ENCODE results near the gene CARD19. TPM values are rescaled to one million over a fixed set of nuclear protein-coding genes. Genes with fewer than 3 reads are reported as not detected.

The CARD19 gene
- total RNA-seq, 1 donor from 2014 or later, result 38.0 TPM

DNA sequence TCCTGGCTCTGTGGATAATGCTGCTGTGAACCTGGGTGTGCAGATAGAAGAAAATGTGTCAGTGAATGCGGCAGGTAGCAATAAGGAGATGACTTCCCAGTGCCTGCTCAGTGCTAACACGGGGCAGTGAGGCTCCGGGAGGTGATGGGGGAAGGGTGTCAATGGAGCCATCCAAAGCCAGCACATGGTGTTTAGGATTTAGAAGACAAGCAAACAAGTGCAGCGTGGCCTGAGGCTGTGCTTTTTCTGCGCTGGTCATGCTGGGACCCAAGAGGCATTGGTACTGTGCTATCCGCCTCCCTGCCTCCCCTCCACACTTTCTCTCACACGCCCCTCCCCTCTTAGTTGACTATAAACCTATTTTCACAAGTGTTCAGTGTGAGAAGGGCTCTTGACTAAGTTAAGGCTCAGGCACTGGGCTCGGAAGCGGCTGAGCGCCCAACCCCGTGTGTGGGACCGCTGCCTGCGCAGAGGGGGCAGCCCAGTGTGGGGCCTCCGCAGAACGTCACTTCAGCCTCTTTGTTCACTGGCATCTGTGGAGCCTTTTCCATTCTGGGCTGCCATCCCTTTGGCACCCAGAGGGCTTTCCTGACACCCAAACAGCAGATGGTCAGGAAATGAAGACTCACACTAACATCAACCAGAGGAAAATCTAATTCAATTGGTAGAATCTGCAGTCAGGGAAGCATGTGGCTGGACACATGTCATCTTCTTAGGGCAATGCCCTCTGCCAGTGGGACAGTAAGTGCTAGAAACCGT, 59.9 kb downstream of the CARD19 start:
- no peak for DNase-seq (ENCODE audit: low read depth)

DNA sequence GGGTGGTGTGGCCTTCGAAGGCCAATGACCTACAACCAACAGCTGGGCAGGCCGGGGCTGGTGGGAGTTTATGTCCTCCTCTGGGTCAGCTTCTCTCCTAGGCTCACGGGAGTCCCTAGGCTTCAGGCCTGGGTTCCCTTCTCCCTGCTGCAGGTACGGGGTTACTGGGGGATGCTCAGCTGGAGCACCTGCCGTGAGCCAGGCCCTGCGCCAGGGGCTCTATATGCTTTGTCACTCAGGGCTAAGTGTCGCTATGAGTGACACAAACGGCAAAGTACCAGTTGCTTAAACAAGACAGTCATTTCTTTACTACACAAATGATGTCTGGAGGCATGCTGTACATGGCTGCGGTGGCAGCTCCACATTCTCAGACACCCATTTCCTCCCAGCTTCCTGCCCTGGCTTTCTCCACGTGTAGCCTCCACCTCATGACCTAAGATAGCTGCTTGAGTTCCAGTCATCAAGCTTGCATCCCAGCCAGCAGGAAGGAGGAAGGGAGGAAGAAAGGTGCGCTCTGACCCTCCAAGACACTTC, 60.5 kb downstream of the CARD19 start:
- DNase-seq (ENCODE audit: low read depth), result no peak

DNA sequence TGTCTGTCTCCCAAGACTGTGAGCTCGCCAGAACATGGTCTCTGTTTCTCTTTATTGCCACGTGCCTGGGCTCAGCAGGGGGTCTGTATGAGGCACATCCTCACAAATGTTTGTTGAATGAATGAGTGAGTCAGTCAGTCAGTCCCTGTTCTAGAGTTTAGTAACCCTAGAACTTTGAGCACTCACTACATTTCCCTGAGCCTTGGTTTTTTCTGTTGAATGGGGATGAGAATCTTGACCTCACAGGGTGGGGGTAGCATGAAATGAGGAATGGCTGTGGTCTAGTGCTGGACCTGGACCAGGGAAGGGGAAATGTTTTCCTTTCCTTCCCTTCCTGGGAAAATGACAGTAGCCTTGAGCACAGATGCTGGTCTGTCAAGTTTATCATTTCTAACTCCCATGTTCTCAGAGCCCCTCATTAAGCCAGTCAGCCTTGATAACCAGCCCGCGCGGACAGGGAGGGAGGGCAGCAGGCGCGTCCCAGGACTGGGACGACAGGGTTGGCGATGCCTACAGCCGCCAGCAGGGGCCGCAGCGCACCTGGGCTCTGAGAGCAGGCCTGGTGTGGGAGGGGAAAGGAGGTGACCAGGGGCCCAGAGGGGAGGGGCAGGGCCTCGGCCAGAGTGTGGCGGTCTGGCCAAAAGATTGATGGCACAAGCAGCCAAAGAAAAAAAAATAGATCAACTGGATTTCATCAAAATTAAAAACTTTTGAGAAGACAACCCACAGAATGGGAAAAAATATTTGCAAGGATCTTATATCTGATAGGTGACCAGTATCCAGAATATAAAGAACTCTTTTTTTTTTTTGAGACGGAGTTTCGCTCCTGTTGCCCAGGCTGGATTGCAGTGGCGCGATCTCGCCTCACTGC, 63.8 kb downstream of the CARD19 start:
- peak; percentile 51 for DNase-seq (ENCODE audit: low read depth)

DNA sequence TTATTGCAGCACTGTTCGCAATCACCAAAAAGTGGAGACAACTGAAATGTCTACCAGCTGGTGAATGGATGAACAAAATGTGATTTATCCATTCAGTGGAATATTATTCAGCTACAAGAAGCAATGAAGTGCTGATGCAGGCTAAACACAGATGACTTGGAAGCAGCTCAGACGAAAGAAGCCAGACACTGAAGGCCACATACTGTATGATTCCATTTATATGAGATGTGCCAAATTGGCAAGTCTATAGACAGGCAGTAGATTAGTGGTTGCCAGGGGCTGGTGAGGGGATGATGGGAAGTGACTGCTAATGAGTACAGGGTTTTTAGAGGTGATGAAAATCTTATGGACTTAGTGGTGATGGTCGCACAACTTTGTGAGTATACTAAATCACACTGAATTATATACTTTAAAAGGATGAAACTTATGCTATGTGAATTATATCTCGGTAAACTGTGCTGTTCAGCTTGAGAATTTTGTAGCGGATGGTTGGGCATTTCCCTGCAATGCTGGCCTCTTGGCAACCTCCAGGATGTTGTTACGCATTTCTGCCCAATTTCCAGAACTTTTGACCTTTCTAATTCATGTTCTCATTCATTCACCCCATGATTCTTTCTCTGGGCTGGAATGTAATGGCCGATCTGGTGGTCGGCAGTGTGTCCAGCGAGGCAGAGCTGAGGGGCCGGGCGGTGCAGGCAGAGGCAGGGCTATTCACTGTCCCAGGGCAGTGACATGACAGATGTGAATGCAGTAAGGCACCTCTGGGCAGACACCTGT, 66.0 kb downstream of the CARD19 start:
- DNase-seq (ENCODE audit: low read depth), result no peak

Other genes starting within 250 kb of the CARD19 start
- gene ZNF484, start 218.2 kb upstream of the CARD19 start, total RNA-seq, result 13.0 and 23.5 TPM in 2 replicates
- 0.35 and 0.52 TPM in 2 replicates for gene FGD3, start 148.7 kb upstream of the CARD19 start, total RNA-seq
- 5.1 and 6.9 TPM in 2 replicates for gene SUSD3, start 37.5 kb upstream of the CARD19 start, total RNA-seq
- 35.1 and 81.8 TPM in 2 replicates for gene NINJ1, start 38.0 kb downstream of the CARD19 start, total RNA-seq
- 0.17 TPM in 1 of 2 replicates, not detected in the other for gene WNK2, start 87.9 kb downstream of the CARD19 start, total RNA-seq